ENCODE measurements around the gene RAB11A.

RAB11A gene

DNA sequence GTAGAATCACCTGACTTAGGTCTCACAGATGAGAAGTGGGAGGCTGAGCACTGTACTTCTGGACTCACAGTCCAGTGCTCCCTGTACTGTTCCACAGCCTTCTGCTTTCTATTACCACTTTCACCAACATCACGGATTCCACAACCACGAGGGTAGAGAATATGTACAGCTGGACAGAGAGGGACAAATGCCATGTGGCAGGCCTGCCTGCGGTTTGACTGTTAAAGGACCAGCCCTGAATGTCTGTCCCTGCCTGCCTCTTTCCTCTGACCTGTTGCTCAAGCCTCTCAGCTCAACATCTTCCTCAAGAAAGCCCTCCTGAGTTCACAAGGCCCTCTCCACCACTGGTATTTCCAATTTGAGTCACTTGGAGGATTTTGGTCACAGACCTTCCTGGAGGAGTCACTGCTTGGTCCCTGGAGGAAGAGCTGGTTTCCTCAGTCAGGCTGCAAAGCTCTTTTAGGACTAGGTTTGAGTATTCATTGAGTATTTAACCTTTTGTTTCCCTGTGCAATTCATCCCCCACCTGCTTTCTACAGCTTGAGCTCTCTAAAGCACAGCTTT lies 49.1 kb downstream of the RAB11A start:
- TF ChIP-seq EZH2phosphoT487 (IDR thresholded peaks at IDR 0.05; ENCODE audit: borderline replicate concordance) (no peak), CTCF (conservative IDR thresholded peaks at IDR 0.05; ENCODE audit: low read length) (no peak)
- no peak overlapping the region for H3K4me2 ChIP-seq (ENCODE audit: low read depth, low read length, poor library complexity, severe bottlenecking)
- H3K4me1 ChIP-seq (ENCODE audit: insufficient read depth, low read length, poor library complexity, severe bottlenecking): no peaks in the 10 kb centered on the region
- no peaks in the 10 kb centered on the region for H3K9me3 ChIP-seq (ENCODE audit: insufficient read depth, low read depth, low read length)
- H2AFZ ChIP-seq (ENCODE audit: low read length): no peak overlapping the region
- no peaks in the 10 kb centered on the region for H3K27me3 ChIP-seq (ENCODE audit: insufficient read depth, low read length, poor library complexity, severe bottlenecking)
- no peaks in the 10 kb centered on the region for H3F3A ChIP-seq (ENCODE audit: low read depth)
- no peaks in the 10 kb centered on the region for H3K79me2 ChIP-seq (ENCODE audit: insufficient read depth, low read length)
- H3K4me3 ChIP-seq (ENCODE audit: low read length, poor library complexity, severe bottlenecking): no peak overlapping the region
- H3K9ac ChIP-seq (ENCODE audit: low read depth, low read length, poor library complexity, severe bottlenecking): no peak overlapping the region
- H3K9me2 ChIP-seq (replicated peaks; ENCODE audit: low read depth, low read length): no peaks in the 10 kb centered on the region
- no peaks in the 10 kb centered on the region for H4K20me1 ChIP-seq (ENCODE audit: insufficient read depth, low read length, poor library complexity, severe bottlenecking)
- no peaks in the 10 kb centered on the region for H3K36me3 ChIP-seq (ENCODE audit: insufficient read depth, low read length)

DNA sequence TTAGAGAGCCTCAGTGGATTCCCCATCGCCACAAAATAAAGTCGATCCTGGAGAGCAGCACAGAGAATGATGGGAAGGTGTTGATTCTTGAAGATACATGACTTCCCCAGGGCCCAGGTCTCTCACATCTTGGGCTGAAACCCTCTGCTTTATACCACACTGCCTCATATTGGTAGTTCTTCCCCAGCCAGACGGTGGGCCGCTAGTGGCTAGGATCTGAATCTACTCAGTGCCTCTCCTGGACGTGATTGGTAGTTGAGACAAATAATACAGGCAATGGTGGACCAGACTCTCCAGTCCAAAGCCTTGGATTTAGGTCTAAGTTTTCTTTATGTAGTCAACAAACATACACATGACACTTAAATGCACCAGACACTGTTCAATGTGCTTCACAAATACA lies 49.7 kb downstream of the RAB11A start:
- no peak overlapping the region for H3K4me2 ChIP-seq (ENCODE audit: low read depth, low read length, poor library complexity, severe bottlenecking)
- H3K9me3 ChIP-seq (ENCODE audit: insufficient read depth, low read depth, low read length): no peaks in the 10 kb centered on the region
- H3K4me1 ChIP-seq (ENCODE audit: insufficient read depth, low read length, poor library complexity, severe bottlenecking): no peaks in the 10 kb centered on the region
- no peak overlapping the region for H2AFZ ChIP-seq (ENCODE audit: low read length)
- no peaks in the 10 kb centered on the region for H4K20me1 ChIP-seq (ENCODE audit: insufficient read depth, low read length, poor library complexity, severe bottlenecking)
- H3K79me2 ChIP-seq (ENCODE audit: insufficient read depth, low read length): no peaks in the 10 kb centered on the region
- TF ChIP-seq EZH2phosphoT487 (IDR thresholded peaks at IDR 0.05; ENCODE audit: borderline replicate concordance): no peak
- no peak for TF ChIP-seq CTCF (conservative IDR thresholded peaks at IDR 0.05; ENCODE audit: low read length)
- no peaks in the 10 kb centered on the region for H3K9me2 ChIP-seq (replicated peaks; ENCODE audit: low read depth, low read length)
- no peak overlapping the region for H3K9ac ChIP-seq (ENCODE audit: low read depth, low read length, poor library complexity, severe bottlenecking)
- no peak overlapping the region for H3K4me3 ChIP-seq (ENCODE audit: low read length, poor library complexity, severe bottlenecking)
- H3K27me3 ChIP-seq (ENCODE audit: insufficient read depth, low read length, poor library complexity, severe bottlenecking): no peaks in the 10 kb centered on the region
- H3F3A ChIP-seq (ENCODE audit: low read depth): no peaks in the 10 kb centered on the region
- no peaks in the 10 kb centered on the region for H3K36me3 ChIP-seq (ENCODE audit: insufficient read depth, low read length)

DNA sequence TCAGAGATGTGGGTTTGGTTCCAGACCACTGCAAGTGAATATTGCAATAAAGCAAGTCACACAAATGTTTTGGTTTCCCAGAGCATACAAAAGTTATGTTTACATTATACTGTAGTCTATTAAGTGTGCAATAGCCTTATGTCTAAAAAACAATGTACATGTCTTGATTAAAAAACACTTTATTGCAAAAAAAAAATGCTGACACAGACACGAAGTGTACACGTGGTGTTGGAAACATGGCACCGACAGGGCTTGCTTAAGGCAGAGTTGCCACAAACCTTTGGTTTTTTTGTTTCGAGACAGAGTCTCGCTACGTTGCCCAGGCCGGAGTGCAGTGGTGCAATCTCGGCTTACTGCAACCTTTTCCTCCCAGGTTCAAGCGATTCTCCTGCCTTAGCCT lies 50.1 kb downstream of the RAB11A start:
- H3K4me2 ChIP-seq (ENCODE audit: low read depth, low read length, poor library complexity, severe bottlenecking): no peak overlapping the region
- H4K20me1 ChIP-seq (ENCODE audit: insufficient read depth, low read length, poor library complexity, severe bottlenecking): no peaks in the 10 kb centered on the region
- H3F3A ChIP-seq (ENCODE audit: low read depth): no peaks in the 10 kb centered on the region
- H3K27me3 ChIP-seq (ENCODE audit: insufficient read depth, low read length, poor library complexity, severe bottlenecking): no peaks in the 10 kb centered on the region
- H2AFZ ChIP-seq (ENCODE audit: low read length): no peak overlapping the region
- H3K9me3 ChIP-seq (ENCODE audit: insufficient read depth, low read depth, low read length): no peaks in the 10 kb centered on the region
- TF ChIP-seq CTCF (conservative IDR thresholded peaks at IDR 0.05; ENCODE audit: low read length) (no peak), EZH2phosphoT487 (IDR thresholded peaks at IDR 0.05; ENCODE audit: borderline replicate concordance) (no peak)
- no peak overlapping the region for H3K4me3 ChIP-seq (ENCODE audit: low read length, poor library complexity, severe bottlenecking)
- H3K9ac ChIP-seq (ENCODE audit: low read depth, low read length, poor library complexity, severe bottlenecking): no peak overlapping the region
- H3K9me2 ChIP-seq (replicated peaks; ENCODE audit: low read depth, low read length): no peaks in the 10 kb centered on the region
- no peaks in the 10 kb centered on the region for H3K79me2 ChIP-seq (ENCODE audit: insufficient read depth, low read length)
- H3K36me3 ChIP-seq (ENCODE audit: insufficient read depth, low read length): no peaks in the 10 kb centered on the region
- no peaks in the 10 kb centered on the region for H3K4me1 ChIP-seq (ENCODE audit: insufficient read depth, low read length, poor library complexity, severe bottlenecking)
